Neuronal stem cell (in vitro differentiated cells): ENCODE data around the gene EIF3K.
A peak's percentile ranks its signal among the peaks of the same experiment; 100 is the strongest.

Experiments used
- DNase-seq: peaks from one replicate; pipeline ENCODE4 v3.0.0-alpha.2; 2013; ENCODE audit warnings: low spot score
- H2AFZ ChIP-seq: one replicate; pipeline ENCODE4 v1.6.1; 2013; ENCODE audit warnings: mild to moderate bottlenecking, low read length, inconsistent platforms
- H2AK5ac ChIP-seq: 2 replicates; pipeline ENCODE4 v1.6.1; 2013; ENCODE audit warnings: low read depth, mild to moderate bottlenecking, inconsistent platforms, low read length, moderate library complexity, mixed read lengths
- H2BK120ac ChIP-seq: 2 replicates; pipeline ENCODE4 v1.6.1; 2013; ENCODE audit warnings: low read depth, mild to moderate bottlenecking, inconsistent platforms, low read length, moderate library complexity, mixed read lengths
- H2BK12ac ChIP-seq: one replicate; pipeline ENCODE4 v1.6.1; 2013; ENCODE audit warnings: low read length, inconsistent platforms
- H2BK15ac ChIP-seq: 2 replicates; pipeline ENCODE4 v1.6.1; 2013; ENCODE audit warnings: mild to moderate bottlenecking, low read length, inconsistent platforms, mixed read lengths
- H2BK5ac ChIP-seq: one replicate; pipeline ENCODE4 v1.6.1; 2013; ENCODE audit warnings: inconsistent platforms, mild to moderate bottlenecking, low read length, moderate library complexity
- H3K14ac ChIP-seq: one replicate; pipeline ENCODE4 v1.6.1; 2013; ENCODE audit warnings: low read length, inconsistent platforms
- H3K18ac ChIP-seq: 2 replicates; pipeline ENCODE4 v1.6.1; 2013; ENCODE audit warnings: low read length, inconsistent platforms
- H3K23ac ChIP-seq: 2 replicates; pipeline ENCODE4 v1.6.1; 2013; ENCODE audit warnings: low read depth, mild to moderate bottlenecking, mixed read lengths, low read length, inconsistent platforms; ENCODE audit not compliant: poor library complexity
- H3K27ac ChIP-seq: replicated peaks from 3 replicates; pipeline ENCODE4 v1.5.1; 2013; ENCODE audit warnings: low read length, inconsistent platforms
- H3K27me3 ChIP-seq, 3 experiments: 2 replicates each; pipeline ENCODE4 v1.6.1; 2013; ENCODE audit warnings: low read length in 3 of 3, mild to moderate bottlenecking in 2 of 3, inconsistent platforms in 1 of 3, low read depth in 1 of 3, mixed read lengths in 1 of 3, moderate library complexity in 1 of 3; ENCODE audit not compliant: control insufficient read depth in 3 of 3, insufficient read depth in 3 of 3
- H3K36me3 ChIP-seq, 2 donors: replicated peaks in 1 of 2; 2 replicates each; pipeline ENCODE4 v1.6.1; 2013; ENCODE audit warnings: low read length in 2 of 2; ENCODE audit not compliant: control insufficient read depth in 2 of 2, insufficient read depth in 2 of 2
- H3K4ac ChIP-seq: 2 replicates; pipeline ENCODE4 v1.6.1; 2013; ENCODE audit warnings: inconsistent platforms, mild to moderate bottlenecking, low read length, moderate library complexity
- H3K4me1 ChIP-seq, 2 donors: 1 replicate in 1 of 2; 2 replicates in 1 of 2; pipeline ENCODE4 v1.6.1; 2013; ENCODE audit warnings: low read length in 2 of 2, low read depth in 1 of 2; ENCODE audit not compliant: control insufficient read depth in 2 of 2, insufficient read depth in 1 of 2
- H3K4me2 ChIP-seq: one replicate; pipeline ENCODE4 v1.6.1; 2013; ENCODE audit warnings: mild to moderate bottlenecking, low read length, inconsistent platforms; ENCODE audit not compliant: insufficient read depth, poor library complexity, severe bottlenecking
- H3K4me3 ChIP-seq, 2 donors: 2 replicates each; pipeline ENCODE4 v1.5.1; 2013; ENCODE audit warnings: low read length in 2 of 2, mild to moderate bottlenecking in 2 of 2, inconsistent platforms in 1 of 2, moderate library complexity in 1 of 2
- H3K79me1 ChIP-seq: one replicate; pipeline ENCODE4 v1.6.1; 2013; ENCODE audit warnings: low read depth, mild to moderate bottlenecking, inconsistent platforms, low read length, moderate library complexity
- H3K9ac ChIP-seq: one replicate; pipeline ENCODE4 v1.6.1; 2013; ENCODE audit warnings: mild to moderate bottlenecking, low read depth, low read length, inconsistent platforms; ENCODE audit not compliant: poor library complexity
- H3K9me3 ChIP-seq, 2 donors: replicated peaks in 1 of 2; 2 replicates each; pipeline versions ENCODE3 to v1.6.1; 2013; ENCODE audit warnings: low read length in 2 of 2, mild to moderate bottlenecking in 2 of 2, inconsistent platforms in 1 of 2, low read depth in 1 of 2, mixed read lengths in 1 of 2, moderate library complexity in 1 of 2; ENCODE audit not compliant: control insufficient read depth in 2 of 2, insufficient read depth in 1 of 2
- H4K8ac ChIP-seq: one replicate; pipeline ENCODE4 v1.6.1; 2013; ENCODE audit warnings: low read depth, mild to moderate bottlenecking, inconsistent platforms, low read length, moderate library complexity
- H4K91ac ChIP-seq: one replicate; pipeline ENCODE4 v1.6.1; 2013; ENCODE audit warnings: low read length, low read depth, mild to moderate bottlenecking, inconsistent platforms; ENCODE audit not compliant: poor library complexity
- WGBS, 2 donors: extraction: QIAGEN DNeasy Blood & Tissue Kit; methylation state at CpG; one replicate each; pipeline ENCODE4 v1.1.7; 2013; ENCODE audit warnings: missing lambda C conversion rate in 2 of 2, mixed read lengths in 1 of 2; ENCODE audit not compliant: insufficient read length in 2 of 2, insufficient replicate concordance in 1 of 2; ENCODE audit errors: extremely low coverage in 2 of 2; 5-methylcytosine and 5-hydroxymethylcytosine counted together

EIF3K gene

GRCh38 chr19:38638461-38638860 lies 19.5 kb downstream of the EIF3K start:
- H3K9me3 ChIP-seq = peaks cover 0 to 2% of the 10 kb centered on the region in 2 donors
- no peak overlapping the region for H3K14ac ChIP-seq
- no CpG with 5 or more reads among the region's 3 CpGs for WGBS, 2 donors
- no peaks in the 10 kb centered on the region for H3K79me1 ChIP-seq
- H3K4me2 ChIP-seq = no peak overlapping the region
- DNase-seq = no peak
- H3K27me3 ChIP-seq = no peaks in the 10 kb centered on the region
- H3K23ac ChIP-seq = no peak overlapping the region
- no peak overlapping the region for H2BK5ac ChIP-seq
- H2AK5ac ChIP-seq = no peak overlapping the region
- H3K27ac ChIP-seq = no peak overlapping the region
- no peak overlapping the region for H3K4me3 ChIP-seq
- no peak overlapping the region for H2AFZ ChIP-seq
- no peak overlapping the region for H2BK120ac ChIP-seq
- no peak overlapping the region for H3K9ac ChIP-seq
- H3K4me1 ChIP-seq = no peaks in the 10 kb centered on the region
- H3K36me3 ChIP-seq = peaks cover 6 to 26% of the 10 kb centered on the region in 2 donors
- no peak overlapping the region for H2BK15ac ChIP-seq
- H3K18ac ChIP-seq = no peak overlapping the region
- no peak overlapping the region for H4K8ac ChIP-seq
- no peak overlapping the region for H3K4ac ChIP-seq
- no peak overlapping the region for H4K91ac ChIP-seq
- H2BK12ac ChIP-seq = no peak overlapping the region

- no peaks in the 10 kb centered on the region for H3K4me1 ChIP-seq
- peak overlapping the region; percentile 66 for H3K4ac ChIP-seq
- H2BK12ac ChIP-seq = no peak overlapping the region
- peak overlapping the region; percentile 85 for H3K23ac ChIP-seq
- no peak overlapping the region for H2AFZ ChIP-seq
- no peak overlapping the region for H2BK15ac ChIP-seq
- H2BK5ac ChIP-seq = no peak overlapping the region
- no peak overlapping the region for H4K91ac ChIP-seq
- no peak overlapping the region for H3K9ac ChIP-seq
- no CpG with 5 or more reads among the region's 2 CpGs for WGBS, 2 donors
- H3K27me3 ChIP-seq = no peaks in the 10 kb centered on the region
- DNase-seq = no peak
- peaks cover 0 to 2% of the 10 kb centered on the region in 2 donors for H3K9me3 ChIP-seq
- no peak overlapping the region for H4K8ac ChIP-seq
- no peak overlapping the region for H3K18ac ChIP-seq
- no peaks in the 10 kb centered on the region for H3K79me1 ChIP-seq
- H3K36me3 ChIP-seq = peaks cover 6 to 24% of the 10 kb centered on the region in 2 donors
- no peak overlapping the region for H3K14ac ChIP-seq
- no peak overlapping the region for H2BK120ac ChIP-seq
- H3K4me3 ChIP-seq = no peak overlapping the region
- H2AK5ac ChIP-seq = no peak overlapping the region
- H3K4me2 ChIP-seq = no peak overlapping the region
- H3K27ac ChIP-seq = no peak overlapping the region
These were observed 20.7 kb downstream of the EIF3K start for GRCh38 chr19:38639679-38640078.

- Histone ChIP-seq H3K27ac (no peak overlapping the region), H3K27me3 (no peaks in the 10 kb centered on the region), H2BK5ac (no peak overlapping the region), H2AK5ac (no peak overlapping the region), H3K36me3 (peaks cover 2 to 17% of the 10 kb centered on the region in 2 donors), H4K8ac (no peak overlapping the region), H3K4me1 (no peaks in the 10 kb centered on the region), H2BK15ac (no peak overlapping the region), H3K23ac (no peak overlapping the region), H3K4me3 (no peak overlapping the region), H3K4me2 (no peak overlapping the region), H2BK120ac (no peak overlapping the region), H3K9me3 (peaks cover 0 to 2% of the 10 kb centered on the region in 2 donors), H3K79me1 (no peaks in the 10 kb centered on the region), H4K91ac (no peak overlapping the region), H3K18ac (no peak overlapping the region), H2AFZ (no peak overlapping the region), H2BK12ac (no peak overlapping the region), H3K14ac (no peak overlapping the region), H3K9ac (no peak overlapping the region), H3K4ac (no peak overlapping the region)
- no peak for DNase-seq
- no CpG with 5 or more reads among the region's 4 CpGs for WGBS, 2 donors
These were observed 21.4 kb downstream of the EIF3K start for GRCh38 chr19:38640368-38640767.

DNA sequence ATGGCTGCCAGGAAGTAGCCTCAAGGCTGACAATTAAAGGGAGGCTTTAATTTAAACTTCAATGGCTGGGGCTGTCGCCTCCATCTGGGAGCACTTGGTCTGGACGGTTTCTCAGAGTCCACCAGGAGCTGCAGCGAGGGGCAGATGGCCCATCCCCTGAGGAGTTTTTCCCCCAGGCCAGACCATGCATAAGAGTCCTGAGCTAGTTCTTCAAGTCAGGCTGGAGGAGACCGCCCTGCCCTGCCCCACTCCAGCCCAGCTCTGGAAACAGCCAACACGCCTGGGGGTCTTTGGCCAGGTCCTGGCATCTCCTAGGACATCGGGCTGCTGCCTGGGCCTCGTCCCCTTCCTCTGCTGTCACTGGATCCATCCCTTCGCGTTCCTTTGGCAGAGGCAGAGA lies 23.2 kb downstream of the EIF3K start:
- Histone ChIP-seq H2AK5ac (no peak overlapping the region), H3K4me3 (no peak overlapping the region), H3K36me3 (no peaks in the 10 kb centered on the region), H3K18ac (peak overlapping the region; percentile 52), H3K4ac (no peak overlapping the region), H2BK15ac (no peak overlapping the region), H3K27me3 (no peaks in the 10 kb centered on the region), H2BK5ac (no peak overlapping the region), H2BK120ac (no peak overlapping the region), H3K27ac (no peak overlapping the region), H3K9ac (no peak overlapping the region), H2AFZ (no peak overlapping the region), H3K79me1 (no peaks in the 10 kb centered on the region), H4K8ac (no peak overlapping the region), H4K91ac (no peak overlapping the region), H3K23ac (peak overlapping the region; percentile 80), H3K4me2 (no peak overlapping the region), H3K14ac (no peak overlapping the region), H3K4me1 (no peaks in the 10 kb centered on the region), H3K9me3 (peaks cover 0 to 2% of the 10 kb centered on the region in 2 donors), H2BK12ac (no peak overlapping the region)
- WGBS, 2 donors = no CpG with 5 or more reads among the region's 9 CpGs
- DNase-seq = no peak
